Cortex of kidney (tissue), 1 donor: ENCODE measurements around the gene DTWD2.
"Not testable (repeated sequence)": the region's sequence is repeated elsewhere in the genome, so short reads cannot be mapped to it uniquely, and the experiment has no call there.

Source experiments
- DNase-seq: peaks from one replicate; lab custom pipeline; 2025; lab: John Stamatoyannopoulos, UW

The DTWD2 gene

DNA sequence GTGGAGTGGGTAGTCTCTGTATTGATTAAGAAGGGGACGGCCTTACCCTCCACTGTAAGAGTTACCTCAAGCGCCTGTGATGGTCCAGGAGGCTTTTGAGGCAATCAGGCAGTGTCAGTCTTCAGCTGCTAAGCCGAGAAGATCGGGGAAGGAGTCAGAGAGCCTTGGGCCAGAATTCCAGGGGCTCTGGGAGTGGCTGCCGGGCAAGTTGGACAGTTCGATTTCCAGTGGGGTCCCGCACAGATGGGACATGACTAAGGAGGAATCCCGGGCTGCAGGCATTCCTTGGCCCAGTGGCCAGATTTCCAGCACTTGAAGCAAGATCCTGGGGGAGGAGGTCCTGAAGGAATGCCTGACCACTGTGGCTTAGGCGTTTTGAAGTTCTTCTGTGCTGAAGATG lies 38.0 kb downstream of the DTWD2 start:
- DNase-seq = not testable (repeated sequence)

DNA sequence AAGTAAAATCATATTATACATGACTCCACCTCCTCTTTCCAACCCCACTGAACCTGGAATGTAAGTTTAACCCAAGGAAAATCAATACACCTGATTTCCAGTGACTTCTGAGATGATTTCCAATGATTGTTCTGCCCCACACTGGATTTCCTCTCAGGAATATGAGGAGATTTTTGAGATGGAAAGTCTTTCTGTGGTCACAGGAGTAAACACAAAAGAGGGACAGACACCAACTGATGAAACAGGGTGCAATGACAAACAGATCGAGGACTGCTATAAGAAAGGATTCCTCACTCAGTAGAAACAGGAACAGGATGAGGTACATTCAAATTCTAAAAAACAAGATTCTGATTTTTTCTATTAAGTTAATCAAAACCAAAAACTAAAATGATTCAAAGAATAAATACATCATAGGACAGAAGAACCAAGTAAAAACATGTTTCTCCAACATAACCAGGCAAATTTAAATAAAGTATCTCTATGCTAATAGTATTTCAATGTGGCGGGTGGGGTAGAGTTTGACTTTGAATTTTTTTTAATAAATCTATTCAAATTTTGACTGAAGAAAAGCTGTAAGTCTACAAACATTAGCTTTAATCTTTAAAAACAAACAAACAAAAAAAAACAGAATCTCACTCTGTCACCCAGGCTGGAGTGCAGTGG lies 42.1 kb downstream of the DTWD2 start:
- no peak for DNase-seq

DNA sequence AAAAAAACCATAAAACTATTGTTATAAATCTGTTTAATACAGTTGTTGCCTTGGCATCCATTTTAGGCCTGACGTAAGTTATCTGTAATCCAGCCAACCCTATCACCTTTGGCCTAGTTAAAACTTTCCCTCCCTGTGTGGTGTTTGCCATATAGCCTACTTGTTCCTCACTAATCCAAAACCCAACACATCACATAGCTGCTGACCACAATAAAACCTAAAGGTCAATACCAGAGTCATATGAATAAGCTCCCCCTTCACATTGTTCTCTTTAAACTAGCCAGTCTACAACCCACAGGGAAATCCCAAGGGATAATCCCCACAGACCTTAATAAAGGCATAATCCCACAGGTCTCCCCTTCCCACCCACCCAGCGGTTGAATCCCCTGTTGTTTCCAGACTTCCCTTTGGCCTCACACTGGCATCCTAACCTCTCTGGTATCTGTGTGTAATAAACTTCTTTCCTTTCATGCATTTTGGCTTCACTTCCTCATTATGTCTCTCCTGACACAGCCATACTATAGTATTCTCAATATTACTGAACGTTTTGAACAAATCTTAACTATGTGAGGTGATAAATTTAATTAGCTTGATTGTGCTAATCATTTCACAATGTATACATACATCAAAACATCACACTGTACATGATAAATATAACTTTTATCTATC lies 50.8 kb downstream of the DTWD2 start:
- DNase-seq = no peak

DNA sequence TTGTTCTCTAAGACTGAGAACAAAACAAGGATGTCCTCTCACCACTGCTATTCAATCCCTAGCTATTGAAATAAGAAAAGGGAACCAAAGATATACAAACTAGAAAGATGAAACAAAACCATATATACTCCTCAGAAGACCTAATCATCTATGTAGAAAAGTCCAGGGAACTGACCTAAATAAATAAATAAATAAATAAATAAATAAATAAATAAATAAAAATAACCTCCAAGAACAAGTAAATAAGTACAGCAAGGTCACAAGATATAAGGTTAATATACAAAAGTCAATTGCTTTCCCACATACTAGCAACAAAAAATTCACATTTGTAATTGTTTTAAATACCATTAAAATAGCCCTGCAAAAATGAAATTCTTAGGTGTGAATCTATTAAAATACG lies 54.6 kb downstream of the DTWD2 start:
- no peak for DNase-seq

DNA sequence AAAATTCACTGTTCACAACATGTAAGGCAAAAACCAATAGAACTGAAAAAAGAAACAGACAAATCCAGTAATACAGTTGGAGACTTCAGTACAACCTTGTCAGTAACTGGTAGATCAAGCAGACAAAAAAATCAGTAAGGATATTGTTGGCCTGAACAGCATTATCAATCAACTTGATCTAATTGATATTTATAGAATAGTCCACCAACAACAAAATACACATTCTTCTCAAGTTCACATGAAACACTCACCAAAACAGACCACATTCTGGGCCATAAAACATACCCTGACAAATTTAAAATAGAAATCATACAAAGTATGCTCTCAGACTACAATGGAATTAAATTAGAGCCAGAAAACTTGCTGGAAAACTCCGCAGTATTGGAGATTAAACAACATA lies 56.8 kb downstream of the DTWD2 start:
- no peak for DNase-seq

DNA sequence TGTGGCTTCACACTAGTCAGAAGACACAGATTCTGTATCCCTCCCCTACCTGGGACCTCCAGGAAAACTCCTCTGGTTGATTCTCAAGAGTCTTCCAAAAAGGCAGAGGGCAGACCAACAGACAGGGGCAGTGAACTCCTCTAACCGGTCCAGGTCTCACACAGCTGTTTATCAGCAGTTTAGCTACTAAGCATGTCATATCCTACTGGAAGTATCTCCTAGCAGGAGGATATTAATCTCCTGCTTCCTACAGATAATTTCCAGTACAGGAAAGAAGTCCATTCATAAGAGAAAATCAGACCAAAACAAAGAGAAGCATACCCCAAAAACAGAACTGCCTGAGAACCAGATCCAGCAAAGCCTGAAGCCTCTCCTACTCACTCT lies 64.3 kb downstream of the DTWD2 start:
- no peak for DNase-seq

DNA sequence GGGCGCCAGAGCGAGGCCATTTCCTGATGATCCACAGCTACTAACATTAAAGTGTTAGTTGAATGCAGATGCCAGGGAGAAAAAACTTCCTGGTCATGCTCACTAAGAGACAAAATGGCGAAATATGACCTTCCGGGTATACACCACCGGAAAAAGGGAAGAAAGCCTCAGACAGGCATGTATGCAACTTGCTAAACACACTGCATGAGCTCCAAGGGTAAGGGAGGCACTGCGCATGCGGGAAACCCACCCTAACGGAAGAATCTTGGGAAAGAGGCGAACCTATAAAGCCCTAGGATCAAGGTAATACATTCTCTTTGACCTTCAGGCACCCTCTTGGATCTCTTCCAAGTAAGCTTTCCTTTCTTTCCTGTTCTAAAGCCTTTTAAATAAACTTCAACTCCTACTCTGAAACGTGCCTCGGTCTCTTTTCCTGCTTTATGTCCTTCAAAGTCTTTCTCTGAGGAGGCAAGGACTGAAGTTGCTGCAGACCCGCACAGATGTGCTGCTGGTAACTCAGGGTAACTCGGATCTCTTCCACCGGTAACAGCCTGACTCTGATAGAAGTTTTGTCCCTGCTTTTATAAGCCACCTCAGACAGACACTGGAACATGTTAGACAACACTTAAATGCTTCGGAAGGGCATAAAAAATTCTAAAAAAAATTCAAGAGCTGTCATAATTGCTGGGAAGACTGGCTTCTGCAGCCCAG lies 64.9 kb downstream of the DTWD2 start:
- DNase-seq = no peak

DNA sequence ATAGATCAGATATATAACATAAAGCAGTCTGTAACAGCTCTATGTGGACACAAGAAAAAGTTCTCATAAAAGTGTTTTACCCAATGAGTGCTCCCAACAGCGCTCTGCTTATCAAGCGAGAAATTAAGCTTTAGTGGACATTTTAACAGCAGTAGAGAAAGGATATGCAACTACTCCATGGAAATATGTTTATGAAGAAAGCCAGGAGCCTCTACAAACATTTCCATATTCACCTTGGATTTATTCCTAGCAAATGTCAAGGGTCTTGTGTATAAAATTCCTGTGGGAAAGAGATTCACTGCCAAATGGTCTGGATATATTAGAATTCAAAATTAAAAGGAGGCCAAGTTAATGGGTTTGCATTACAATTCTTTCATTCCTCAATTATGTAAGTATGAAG lies 66.5 kb downstream of the DTWD2 start:
- no peak for DNase-seq

DNA sequence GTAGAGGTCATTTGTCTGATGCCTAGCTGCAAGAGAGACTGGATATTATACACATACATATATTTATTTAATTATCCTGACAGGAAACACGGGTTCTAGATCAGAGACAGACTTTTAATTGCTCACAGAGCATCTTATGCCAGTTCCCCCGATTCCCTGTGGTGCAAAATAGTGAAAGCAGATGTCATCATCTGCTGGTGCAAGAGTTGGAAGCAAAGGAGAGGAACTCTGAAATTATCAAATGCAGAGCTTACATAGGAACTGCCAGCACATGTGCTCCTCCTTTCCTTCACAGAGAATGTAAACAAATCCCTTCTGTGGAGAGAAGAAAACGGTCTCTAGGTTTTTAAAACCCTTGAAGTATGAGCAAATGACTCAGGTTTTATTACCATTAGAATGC lies 69.3 kb downstream of the DTWD2 start:
- no peak for DNase-seq

DNA sequence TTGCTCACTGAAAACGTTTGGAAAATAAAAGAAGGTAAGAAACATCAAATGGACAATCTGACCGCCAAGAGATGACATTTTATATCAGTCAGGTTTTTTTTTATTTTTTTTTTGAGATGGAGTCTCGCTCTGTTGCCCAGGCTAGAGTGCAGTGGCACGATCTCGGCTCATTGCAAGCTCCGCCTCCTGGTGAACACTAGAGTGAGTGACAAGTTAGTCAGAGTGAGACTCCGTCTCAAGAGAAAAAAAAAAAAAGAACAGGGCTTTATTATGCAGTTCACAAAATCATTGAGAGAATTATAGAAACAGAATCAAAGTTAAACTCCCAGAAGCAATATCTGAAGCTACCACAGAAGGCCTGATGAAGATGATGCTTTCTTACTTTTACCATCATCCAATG lies 70.1 kb downstream of the DTWD2 start:
- no peak for DNase-seq

DNA sequence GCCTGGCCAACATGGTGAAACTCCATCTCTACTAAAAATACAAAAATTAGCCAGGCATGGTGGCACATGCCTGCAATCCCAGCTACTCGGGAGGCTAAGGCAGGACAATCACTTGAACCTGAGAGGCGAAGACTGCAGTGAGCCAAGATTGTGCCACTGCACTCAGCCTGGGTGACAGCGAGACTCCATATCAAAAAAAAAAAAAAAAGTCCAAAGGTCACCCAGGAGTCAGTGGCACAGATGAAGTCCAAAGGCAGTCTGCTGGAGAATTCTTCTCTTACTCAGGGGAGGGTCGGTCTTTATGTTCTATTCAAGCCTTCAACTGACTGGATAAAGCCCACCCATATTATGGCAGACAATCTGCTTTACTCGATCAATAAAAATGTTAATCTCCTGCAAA lies 80.8 kb downstream of the DTWD2 start:
- DNase-seq = not testable (repeated sequence)

DNA sequence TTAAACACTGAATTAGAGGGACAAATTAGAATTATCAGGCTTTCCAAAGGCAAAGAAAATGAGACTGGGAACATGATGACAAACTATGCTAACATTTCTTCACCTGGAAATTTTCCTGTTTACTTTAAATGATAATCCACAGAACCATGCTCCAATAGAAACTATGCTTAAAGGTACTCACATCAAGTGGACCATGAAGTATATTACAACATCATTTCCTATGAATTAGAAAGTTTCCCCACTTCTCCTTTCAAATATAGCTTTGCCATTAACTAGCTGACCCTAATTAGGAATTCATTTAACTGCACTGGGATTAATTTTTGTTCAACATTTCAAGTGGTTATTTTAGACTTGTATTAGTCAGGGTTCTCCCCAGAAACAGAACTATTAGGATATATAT lies 81.4 kb downstream of the DTWD2 start:
- DNase-seq = no peak

DNA sequence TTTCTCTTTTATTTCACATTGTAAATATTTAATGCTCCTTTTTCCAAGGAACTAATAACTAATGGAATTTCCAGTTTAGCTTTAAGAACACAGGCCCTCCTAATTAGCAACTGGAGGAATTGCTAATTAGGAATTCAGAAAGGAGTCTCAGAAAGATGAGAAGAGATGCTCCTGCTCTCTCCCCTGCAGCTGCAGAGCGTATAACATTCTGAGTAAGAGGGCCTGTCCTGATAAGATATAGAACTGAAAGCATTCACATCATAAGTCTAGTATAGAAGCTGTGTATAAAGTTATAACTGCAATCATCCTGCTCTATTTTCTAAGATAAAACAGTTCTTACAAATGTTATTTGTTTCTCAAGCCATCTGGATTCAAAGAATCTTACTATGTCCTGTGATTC lies 83.2 kb downstream of the DTWD2 start:
- DNase-seq = no peak

DNA sequence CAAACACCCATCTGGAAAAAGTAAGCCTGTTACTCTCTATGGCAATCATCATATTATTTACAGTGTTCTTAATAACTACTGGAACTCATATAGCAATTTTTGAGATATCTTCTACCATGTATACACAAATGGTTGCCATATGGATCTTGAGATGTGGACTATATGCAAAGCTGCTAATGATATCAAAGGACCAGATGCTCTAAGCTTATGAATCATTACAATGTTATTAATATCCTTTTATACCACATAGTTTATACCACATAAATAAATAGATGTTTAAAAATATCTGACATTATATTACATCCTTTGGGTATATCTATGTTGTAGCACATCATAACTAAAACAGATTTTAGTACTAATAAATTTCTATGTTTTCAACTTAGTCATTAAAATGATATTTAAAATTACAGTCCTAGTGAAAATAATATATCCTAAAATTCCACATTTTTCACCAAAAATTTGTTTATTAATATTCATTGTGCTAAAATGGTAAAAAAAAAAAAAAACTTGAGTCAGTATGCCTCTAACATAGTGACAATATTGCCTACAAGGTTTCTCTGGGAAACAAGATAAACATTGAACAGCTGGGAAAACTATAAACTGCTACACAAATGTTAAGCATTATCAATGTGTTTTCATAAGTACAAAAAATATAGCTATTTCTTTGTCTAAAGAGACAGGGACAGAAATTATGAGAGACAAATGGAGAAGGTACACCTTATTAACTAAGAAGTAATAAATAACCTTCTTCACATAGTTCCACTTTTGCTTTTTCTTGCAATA lies 85.5 kb downstream of the DTWD2 start:
- no peak for DNase-seq

DNA sequence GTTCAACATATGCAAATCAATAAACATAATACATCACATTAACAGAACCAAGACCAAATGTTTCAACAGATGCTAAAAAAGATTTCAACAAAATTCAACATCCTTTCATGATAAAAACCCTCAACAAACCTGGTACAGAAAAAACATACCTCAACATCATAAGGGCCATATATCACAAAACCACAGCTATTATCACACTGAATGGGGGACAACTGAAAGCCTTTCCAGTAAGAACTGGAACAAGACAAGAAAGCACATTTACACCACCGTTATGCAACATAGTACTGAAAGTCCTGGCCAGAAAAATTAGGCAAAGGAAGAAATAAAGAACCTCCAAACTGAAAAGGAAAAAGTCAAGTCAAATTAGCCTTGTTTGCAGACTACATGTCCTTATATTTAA lies 93.6 kb downstream of the DTWD2 start:
- no peak for DNase-seq

DNA sequence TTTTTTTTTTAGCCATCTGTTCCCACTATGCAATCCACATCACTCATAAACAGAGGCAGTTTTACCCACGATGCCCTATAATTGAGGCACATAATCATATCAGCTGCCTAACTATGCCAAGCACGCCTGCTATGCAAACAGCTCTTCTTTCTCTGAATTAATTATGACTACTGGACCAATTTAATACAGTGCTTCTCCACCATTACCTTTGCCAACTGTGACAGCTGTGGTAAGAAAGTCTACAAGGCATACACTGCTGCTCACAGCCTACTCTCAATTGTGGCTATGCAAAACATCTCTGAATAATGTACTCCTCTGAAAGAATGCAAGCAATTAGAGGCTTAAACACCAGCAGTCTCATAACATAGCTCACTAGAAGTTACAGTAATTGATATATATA lies 97.1 kb downstream of the DTWD2 start:
- no peak for DNase-seq

DNA sequence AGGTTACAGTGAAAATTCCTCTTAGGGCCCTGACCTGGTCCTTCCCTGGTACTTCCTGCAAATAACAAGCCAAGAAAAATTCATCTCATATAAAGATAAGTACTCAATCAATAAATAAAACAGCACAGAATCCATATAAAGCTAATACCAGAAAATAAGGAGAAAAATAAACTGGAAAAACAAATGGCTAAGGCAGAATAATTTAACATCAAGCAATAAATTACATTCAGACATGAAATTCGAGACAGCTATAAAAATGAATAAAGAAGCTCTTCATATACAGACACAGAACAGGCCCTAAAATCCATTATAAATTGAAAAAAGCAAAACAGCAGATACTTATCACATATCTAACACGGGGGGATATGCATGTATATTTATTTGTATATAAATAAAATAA lies 99.2 kb downstream of the DTWD2 start:
- DNase-seq = no peak

DNA sequence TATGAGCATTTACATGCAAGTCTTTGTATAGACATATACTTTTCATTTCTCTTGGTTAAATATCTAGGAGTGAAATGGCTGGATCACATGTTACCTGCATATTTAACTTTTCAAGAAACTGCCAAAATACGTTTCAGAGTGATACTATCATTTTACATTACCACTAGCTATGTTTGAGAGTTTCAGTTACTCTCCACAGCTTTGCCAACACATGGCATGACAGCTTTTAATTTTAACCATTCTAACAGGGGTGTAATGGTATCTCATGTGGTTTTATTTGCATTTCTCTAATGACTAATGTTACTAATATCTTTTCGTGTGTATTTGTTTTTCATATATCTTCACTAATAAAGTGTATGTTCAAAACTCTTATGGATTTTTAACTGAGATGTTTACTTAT lies 99.8 kb downstream of the DTWD2 start:
- no peak for DNase-seq

DNA sequence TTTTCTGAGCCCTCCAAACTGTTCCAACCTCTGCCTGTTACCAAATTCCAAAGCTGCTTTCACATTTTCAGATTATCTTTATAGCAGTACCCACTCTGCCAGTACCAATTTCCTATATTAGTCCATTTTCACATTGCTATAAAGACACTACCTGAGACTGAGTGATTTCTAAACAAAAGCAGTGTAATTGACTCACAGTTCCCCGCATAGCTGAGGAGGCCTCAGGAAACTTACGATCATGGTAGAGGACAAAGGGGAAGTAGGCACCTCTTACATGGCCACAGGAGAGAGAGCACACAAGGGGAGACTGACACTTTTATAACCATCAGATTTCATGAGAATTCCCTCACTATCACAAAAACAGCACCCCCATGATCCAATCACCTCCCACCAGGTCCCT lies 105.0 kb downstream of the DTWD2 start:
- DNase-seq = no peak

DNA sequence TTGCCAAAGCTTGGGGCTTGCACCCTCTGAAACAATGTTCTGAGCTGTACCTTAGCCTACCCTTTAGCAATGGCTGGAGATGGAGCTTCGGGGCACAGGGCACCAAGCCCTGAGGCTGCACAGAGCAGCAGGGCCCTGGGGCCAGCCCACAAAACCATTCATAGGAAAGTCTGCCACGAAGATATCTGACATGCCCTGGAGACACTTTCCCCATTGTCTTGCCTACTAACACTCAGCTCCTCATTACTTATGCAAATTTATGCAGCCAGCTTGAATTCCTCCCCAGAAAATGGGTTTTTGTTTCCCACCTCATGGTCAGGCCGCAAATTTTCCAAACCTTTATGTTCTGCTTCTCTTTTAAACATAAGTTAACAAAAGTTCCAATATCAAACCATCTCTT lies 105.7 kb downstream of the DTWD2 start:
- DNase-seq = no peak

DNA sequence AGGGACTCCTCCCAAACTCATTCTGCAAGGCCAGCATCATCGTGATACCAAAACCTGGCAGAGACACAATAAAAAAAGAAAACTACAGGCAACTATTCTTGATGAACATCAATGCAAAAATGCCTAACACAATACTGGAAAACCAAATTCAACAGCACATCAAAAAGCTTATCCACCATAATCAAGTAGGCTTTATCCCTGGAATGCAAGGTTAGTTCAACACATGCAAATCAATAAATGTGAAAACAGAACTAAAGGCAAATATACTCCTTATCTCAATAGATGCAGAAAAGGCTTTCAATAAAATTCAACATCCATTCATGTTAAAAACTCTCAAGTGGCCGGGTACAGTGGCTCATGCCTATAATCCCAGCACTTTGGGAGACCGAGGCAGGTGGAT lies 111.5 kb downstream of the DTWD2 start:
- DNase-seq = not testable (repeated sequence)

DNA sequence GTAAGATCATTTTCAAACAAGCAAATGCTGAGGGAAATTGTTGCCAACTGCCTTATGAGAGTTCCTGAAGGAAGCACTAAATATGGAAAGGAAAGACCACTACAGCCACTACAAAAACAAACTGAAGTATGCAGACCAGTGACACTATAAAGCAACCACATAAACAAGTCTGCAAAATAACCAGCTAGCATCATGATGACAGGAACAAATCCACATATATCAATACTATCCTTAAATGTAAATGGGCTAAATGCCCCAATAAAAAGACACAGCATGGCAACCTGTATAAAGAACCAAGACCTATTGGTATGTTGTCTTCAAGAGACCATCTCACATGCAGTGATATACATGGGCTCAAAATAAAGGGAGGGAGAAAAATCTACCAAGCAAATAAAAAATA lies 113.2 kb downstream of the DTWD2 start:
- no peak for DNase-seq

DNA sequence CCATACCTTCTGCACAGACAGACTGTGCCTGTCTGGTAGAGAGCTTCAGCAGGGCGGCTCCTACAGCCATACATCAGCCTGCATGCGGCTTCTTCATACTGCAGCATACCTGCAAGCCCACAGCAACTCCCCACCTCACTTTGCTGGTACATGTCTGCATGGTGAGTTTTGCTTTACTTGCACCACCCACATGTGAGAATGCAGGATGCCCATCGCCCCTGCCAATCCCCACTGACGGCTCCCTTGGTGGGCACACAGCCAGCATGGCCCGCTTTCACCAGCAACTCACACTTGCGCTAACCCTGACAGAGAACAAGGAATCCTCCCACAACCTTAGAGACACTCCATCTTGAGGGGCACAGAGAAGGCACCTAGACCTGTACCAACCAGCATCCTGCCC lies 114.9 kb downstream of the DTWD2 start:
- no peak for DNase-seq
